DOHH2 (cell line): ENCODE data around the gene DAZAP1.

ENCODE experiments used
- H3F3A ChIP-seq: fragments of 200-600 bp; sonication (generic), shearing (Covaris generic); 2 replicates; pipeline ENCODE4 v1.6.0; 2016; ENCODE audit warnings: antibody characterized with exemption, mild to moderate bottlenecking; ENCODE audit not compliant: control insufficient read depth, insufficient read depth
- H3K27ac ChIP-seq: fragments of 200-600 bp; sonication (generic); 2 replicates; pipeline ENCODE4 v1.5.1; 2014; ENCODE audit warnings: low read depth, mild to moderate bottlenecking, low read length, moderate library complexity
- H3K27me3 ChIP-seq: fragments of 200-600 bp; sonication (generic); 2 replicates; pipeline ENCODE4 v1.6.1; 2014; ENCODE audit warnings: mild to moderate bottlenecking, low read length, mixed read lengths; ENCODE audit not compliant: control insufficient read depth
- H3K36me3 ChIP-seq: fragments of 200-600 bp; sonication (generic); 2 replicates; pipeline ENCODE4 v1.6.1; 2014; ENCODE audit warnings: mild to moderate bottlenecking, low read length, moderate library complexity, mixed read lengths; ENCODE audit not compliant: control insufficient read depth
- H3K4me1 ChIP-seq: fragments of 200-600 bp; sonication (generic); 2 replicates; pipeline ENCODE4 v1.6.1; 2014; ENCODE audit warnings: mild to moderate bottlenecking, low read length, mixed read lengths; ENCODE audit not compliant: control insufficient read depth
- H3K4me2 ChIP-seq: fragments of 200-600 bp; sonication (generic); 2 replicates; pipeline ENCODE4 v1.6.0; 2014; ENCODE audit warnings: mild to moderate bottlenecking, low read length, moderate library complexity
- H3K4me3 ChIP-seq: fragments of 200-600 bp; sonication (generic); 2 replicates; pipeline ENCODE4 v1.5.1; 2014; ENCODE audit warnings: mild to moderate bottlenecking, low read length, mixed read lengths
- H3K79me2 ChIP-seq: fragments of 200-600 bp; sonication (generic); 2 replicates; pipeline ENCODE4 v1.6.1; 2014; ENCODE audit warnings: mild to moderate bottlenecking, low read length, mixed read lengths; ENCODE audit not compliant: control insufficient read depth
- H3K9me2 ChIP-seq: fragments of 200-600 bp; sonication (generic); replicated peaks from 2 replicates; pipeline ENCODE4 v1.6.1; 2014; ENCODE audit warnings: mild to moderate bottlenecking, low read length, mixed read lengths; ENCODE audit not compliant: control insufficient read depth
- H3K9me3 ChIP-seq: fragments of 200-600 bp; sonication (generic); 2 replicates; pipeline ENCODE4 v1.6.1; 2014; ENCODE audit warnings: antibody characterized with exemption, low read length, mixed read lengths; ENCODE audit not compliant: control insufficient read depth, insufficient read depth
- H4K20me1 ChIP-seq: fragments of 200-600 bp; sonication (generic); 2 replicates; pipeline ENCODE4 v1.6.0; 2014; ENCODE audit warnings: low read depth, mild to moderate bottlenecking, antibody characterized with exemption, low read length, moderate library complexity; ENCODE audit not compliant: control insufficient read depth, insufficient read depth
- CTCF ChIP-seq: fragments of 200-600 bp; sonication (generic); IDR thresholded peaks from one replicate; pipeline ENCODE4 v1.5.1; 2014; ENCODE audit warnings: antibody characterized with exemption, mild to moderate bottlenecking, low read depth, low read length; ENCODE audit not compliant: poor library complexity, severe bottlenecking
- EZH2phosphoT487 ChIP-seq: fragments of 200-600 bp; sonication (generic); IDR thresholded peaks from 2 replicates; pipeline ENCODE4 v1.6.1; 2017; ENCODE audit warnings: borderline replicate concordance, mild to moderate bottlenecking, antibody characterized with exemption, low read length, moderate library complexity, mixed read lengths

The DAZAP1 gene

GRCh38 chr19:1399079-1399478, 8.3 kb upstream of the DAZAP1 start:
- peaks cover 8% of the 10 kb centered on the region; the same call in 1 of the 2 replicates for H3K36me3 ChIP-seq
- no peaks in the 10 kb centered on the region for H3K9me3 ChIP-seq
- peaks cover 24% of the 10 kb centered on the region for H3K4me1 ChIP-seq
- peaks cover 3% of the 10 kb centered on the region; the same call in 1 of the 2 replicates for H3F3A ChIP-seq
- no peaks in the 10 kb centered on the region for H3K9me2 ChIP-seq
- H3K4me2 ChIP-seq: no peak overlapping the region
- H3K79me2 ChIP-seq: peaks cover 14% of the 10 kb centered on the region
- H3K27me3 ChIP-seq: peaks cover 7% of the 10 kb centered on the region
- no peak overlapping the region for H3K4me3 ChIP-seq
- H4K20me1 ChIP-seq: peaks cover 3% of the 10 kb centered on the region
- H3K27ac ChIP-seq: no peak overlapping the region
- TF ChIP-seq EZH2phosphoT487 (no peak), CTCF (no peak)

GRCh38 chr19:1399745-1400144, 7.6 kb upstream of the DAZAP1 start:
- Histone ChIP-seq H3K4me1 (peaks cover 24% of the 10 kb centered on the region), H3K4me3 (no peak overlapping the region), H4K20me1 (peaks cover 3% of the 10 kb centered on the region), H3K4me2 (no peak overlapping the region; the same call in 1 of the 2 replicates), H3K9me2 (no peaks in the 10 kb centered on the region), H3K9me3 (no peaks in the 10 kb centered on the region), H3F3A (peaks cover 6% of the 10 kb centered on the region), H3K27me3 (peaks cover 7% of the 10 kb centered on the region), H3K79me2 (peaks cover 14% of the 10 kb centered on the region), H3K36me3 (peaks cover 5% of the 10 kb centered on the region; the same call in 1 of the 2 replicates), H3K27ac (no peak overlapping the region)
- TF ChIP-seq EZH2phosphoT487: no peak
- TF ChIP-seq CTCF: no peak

- no peak overlapping the region for H3K27ac ChIP-seq
- peaks cover 6% of the 10 kb centered on the region for H3F3A ChIP-seq
- H3K79me2 ChIP-seq: peaks cover 14% of the 10 kb centered on the region
- H3K4me2 ChIP-seq: peak overlapping the region; percentile 79
- H3K9me2 ChIP-seq: no peaks in the 10 kb centered on the region
- peaks cover 7% of the 10 kb centered on the region for H3K27me3 ChIP-seq
- H3K4me3 ChIP-seq: peak overlapping the region; percentile 93
- H3K36me3 ChIP-seq: peaks cover 5% of the 10 kb centered on the region; the same call in 1 of the 2 replicates
- no peaks in the 10 kb centered on the region for H3K9me3 ChIP-seq
- H3K4me1 ChIP-seq: peaks cover 24% of the 10 kb centered on the region
- TF ChIP-seq CTCF (no peak), EZH2phosphoT487 (no peak)
- peaks cover 3% of the 10 kb centered on the region for H4K20me1 ChIP-seq
Observed at GRCh38 chr19:1400281-1401137, 6.9 kb upstream of the DAZAP1 start.
